ENCODE measurements around the gene NPTN.

DNA sequence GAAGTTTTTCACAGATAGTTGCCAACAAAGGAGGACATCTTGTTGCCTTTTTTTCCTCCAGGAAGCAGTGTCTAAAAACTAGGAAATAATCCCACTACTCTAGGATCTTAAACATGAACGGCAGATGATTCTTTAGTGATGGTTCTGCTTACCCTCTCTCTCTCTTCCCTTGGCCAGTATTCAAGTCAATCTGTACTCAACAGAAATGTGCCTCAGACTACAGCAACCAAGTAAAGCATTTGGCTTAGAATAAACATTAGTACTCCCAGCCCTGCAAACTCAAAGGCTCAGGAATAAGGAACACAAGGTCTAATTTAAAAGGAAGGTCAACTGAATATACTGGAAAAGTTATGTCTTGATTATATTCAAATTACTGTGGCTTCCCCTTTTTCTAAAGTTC lies 8.7 kb downstream of the NPTN start:
- TF ChIP-seq POLR2AphosphoS5 (IDR thresholded peaks at IDR 0.05; ENCODE audit: low read depth, low read length) (no peak), SMC3 (IDR thresholded peaks at IDR 0.05; ENCODE audit: low read depth, low read length) (no peak), CTCF (IDR thresholded peaks at IDR 0.05) (no peak), SIN3A (IDR thresholded peaks at IDR 0.05; ENCODE audit: borderline replicate concordance, low read depth, low read length) (no peak), GABPA (IDR thresholded peaks at IDR 0.05; ENCODE audit: low read depth) (no peak), FOXM1 (IDR thresholded peaks at IDR 0.05; ENCODE audit: low read depth) (no peak), NFIC (IDR thresholded peaks at IDR 0.05; ENCODE audit: borderline replicate concordance) (no peak), USF2 (IDR thresholded peaks at IDR 0.05; ENCODE audit: borderline replicate concordance, low read depth, low read length) (no peak), GATA2 (CRISPR knock-in tag; IDR thresholded peaks at IDR 0.05) (no peak), EZH2phosphoT487 (IDR thresholded peaks at IDR 0.05; ENCODE audit: borderline replicate concordance, low read depth) (no peak)
- TF ChIP-seq, protein P1, sequence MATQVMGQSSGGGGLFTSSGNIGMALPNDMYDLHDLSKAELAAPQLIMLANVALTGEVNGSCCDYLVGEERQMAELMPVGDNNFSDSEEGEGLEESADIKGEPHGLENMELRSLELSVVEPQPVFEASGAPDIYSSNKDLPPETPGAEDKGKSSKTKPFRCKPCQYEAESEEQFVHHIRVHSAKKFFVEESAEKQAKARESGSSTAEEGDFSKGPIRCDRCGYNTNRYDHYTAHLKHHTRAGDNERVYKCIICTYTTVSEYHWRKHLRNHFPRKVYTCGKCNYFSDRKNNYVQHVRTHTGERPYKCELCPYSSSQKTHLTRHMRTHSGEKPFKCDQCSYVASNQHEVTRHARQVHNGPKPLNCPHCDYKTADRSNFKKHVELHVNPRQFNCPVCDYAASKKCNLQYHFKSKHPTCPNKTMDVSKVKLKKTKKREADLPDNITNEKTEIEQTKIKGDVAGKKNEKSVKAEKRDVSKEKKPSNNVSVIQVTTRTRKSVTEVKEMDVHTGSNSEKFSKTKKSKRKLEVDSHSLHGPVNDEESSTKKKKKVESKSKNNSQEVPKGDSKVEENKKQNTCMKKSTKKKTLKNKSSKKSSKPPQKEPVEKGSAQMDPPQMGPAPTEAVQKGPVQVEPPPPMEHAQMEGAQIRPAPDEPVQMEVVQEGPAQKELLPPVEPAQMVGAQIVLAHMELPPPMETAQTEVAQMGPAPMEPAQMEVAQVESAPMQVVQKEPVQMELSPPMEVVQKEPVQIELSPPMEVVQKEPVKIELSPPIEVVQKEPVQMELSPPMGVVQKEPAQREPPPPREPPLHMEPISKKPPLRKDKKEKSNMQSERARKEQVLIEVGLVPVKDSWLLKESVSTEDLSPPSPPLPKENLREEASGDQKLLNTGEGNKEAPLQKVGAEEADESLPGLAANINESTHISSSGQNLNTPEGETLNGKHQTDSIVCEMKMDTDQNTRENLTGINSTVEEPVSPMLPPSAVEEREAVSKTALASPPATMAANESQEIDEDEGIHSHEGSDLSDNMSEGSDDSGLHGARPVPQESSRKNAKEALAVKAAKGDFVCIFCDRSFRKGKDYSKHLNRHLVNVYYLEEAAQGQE (IDR thresholded peaks at IDR 0.05; ENCODE audit: low read depth, low read length), result no peak
- TF ChIP-seq, protein P2, sequence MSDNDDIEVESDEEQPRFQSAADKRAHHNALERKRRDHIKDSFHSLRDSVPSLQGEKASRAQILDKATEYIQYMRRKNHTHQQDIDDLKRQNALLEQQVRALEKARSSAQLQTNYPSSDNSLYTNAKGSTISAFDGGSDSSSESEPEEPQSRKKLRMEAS (IDR thresholded peaks at IDR 0.05; ENCODE audit: low read depth), result no peak
